PFSK-1 (cell line): ENCODE data around the gene SH3YL1.

Source experiments
- FOXP2 ChIP-seq: optimal IDR thresholded peaks from 2 replicates; pipeline ENCODE3; 2011; ENCODE audit warnings: borderline replicate concordance, control low read depth, inconsistent platforms; ENCODE audit not compliant: insufficient read depth; ENCODE audit errors: extremely low read length, extremely low read depth
- POLR2AphosphoS5 ChIP-seq: IDR thresholded peaks from 2 replicates; pipeline ENCODE4 v1.6.1; 2012; ENCODE audit warnings: low read depth, mild to moderate bottlenecking, control low read depth, low read length, moderate library complexity
- SIN3A ChIP-seq: IDR thresholded peaks from 2 replicates; pipeline ENCODE4 v1.6.1; 2012; ENCODE audit warnings: mild to moderate bottlenecking, low read length, moderate library complexity, borderline replicate concordance; ENCODE audit not compliant: insufficient read depth
- TAF1 ChIP-seq: IDR thresholded peaks from 2 replicates; pipeline ENCODE4 v1.6.1; 2012; ENCODE audit warnings: low read length, control low read depth, borderline replicate concordance; ENCODE audit not compliant: insufficient read depth
- TF ChIP-seq, protein P1 (sequence below), 2 experiments: IDR thresholded peaks; 2 replicates each; pipeline versions ENCODE4 v1.6.1 to v1.8.0; 2011 to 2012; ENCODE audit warnings: low read depth in 2 of 2, low read length in 2 of 2, control low read depth in 1 of 2, inconsistent platforms in 1 of 2, mild to moderate bottlenecking in 1 of 2, moderate library complexity in 1 of 2; ENCODE audit not compliant: insufficient read depth in 1 of 2

Gene SH3YL1

GRCh38 chr2:262117-262516 is 1.7 kb downstream of the SH3YL1 start:
- no peak for TF ChIP-seq FOXP2
- no peak for TF ChIP-seq SIN3A
- TF ChIP-seq, protein P1, sequence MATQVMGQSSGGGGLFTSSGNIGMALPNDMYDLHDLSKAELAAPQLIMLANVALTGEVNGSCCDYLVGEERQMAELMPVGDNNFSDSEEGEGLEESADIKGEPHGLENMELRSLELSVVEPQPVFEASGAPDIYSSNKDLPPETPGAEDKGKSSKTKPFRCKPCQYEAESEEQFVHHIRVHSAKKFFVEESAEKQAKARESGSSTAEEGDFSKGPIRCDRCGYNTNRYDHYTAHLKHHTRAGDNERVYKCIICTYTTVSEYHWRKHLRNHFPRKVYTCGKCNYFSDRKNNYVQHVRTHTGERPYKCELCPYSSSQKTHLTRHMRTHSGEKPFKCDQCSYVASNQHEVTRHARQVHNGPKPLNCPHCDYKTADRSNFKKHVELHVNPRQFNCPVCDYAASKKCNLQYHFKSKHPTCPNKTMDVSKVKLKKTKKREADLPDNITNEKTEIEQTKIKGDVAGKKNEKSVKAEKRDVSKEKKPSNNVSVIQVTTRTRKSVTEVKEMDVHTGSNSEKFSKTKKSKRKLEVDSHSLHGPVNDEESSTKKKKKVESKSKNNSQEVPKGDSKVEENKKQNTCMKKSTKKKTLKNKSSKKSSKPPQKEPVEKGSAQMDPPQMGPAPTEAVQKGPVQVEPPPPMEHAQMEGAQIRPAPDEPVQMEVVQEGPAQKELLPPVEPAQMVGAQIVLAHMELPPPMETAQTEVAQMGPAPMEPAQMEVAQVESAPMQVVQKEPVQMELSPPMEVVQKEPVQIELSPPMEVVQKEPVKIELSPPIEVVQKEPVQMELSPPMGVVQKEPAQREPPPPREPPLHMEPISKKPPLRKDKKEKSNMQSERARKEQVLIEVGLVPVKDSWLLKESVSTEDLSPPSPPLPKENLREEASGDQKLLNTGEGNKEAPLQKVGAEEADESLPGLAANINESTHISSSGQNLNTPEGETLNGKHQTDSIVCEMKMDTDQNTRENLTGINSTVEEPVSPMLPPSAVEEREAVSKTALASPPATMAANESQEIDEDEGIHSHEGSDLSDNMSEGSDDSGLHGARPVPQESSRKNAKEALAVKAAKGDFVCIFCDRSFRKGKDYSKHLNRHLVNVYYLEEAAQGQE (IDR thresholded peaks at IDR 0.05; ENCODE audit: insufficient read depth in 1 of 2, low read depth in 2 of 2, low read length in 2 of 2), result no peak
- TF ChIP-seq POLR2AphosphoS5, result no peak
- no peak for TF ChIP-seq TAF1

DNA sequence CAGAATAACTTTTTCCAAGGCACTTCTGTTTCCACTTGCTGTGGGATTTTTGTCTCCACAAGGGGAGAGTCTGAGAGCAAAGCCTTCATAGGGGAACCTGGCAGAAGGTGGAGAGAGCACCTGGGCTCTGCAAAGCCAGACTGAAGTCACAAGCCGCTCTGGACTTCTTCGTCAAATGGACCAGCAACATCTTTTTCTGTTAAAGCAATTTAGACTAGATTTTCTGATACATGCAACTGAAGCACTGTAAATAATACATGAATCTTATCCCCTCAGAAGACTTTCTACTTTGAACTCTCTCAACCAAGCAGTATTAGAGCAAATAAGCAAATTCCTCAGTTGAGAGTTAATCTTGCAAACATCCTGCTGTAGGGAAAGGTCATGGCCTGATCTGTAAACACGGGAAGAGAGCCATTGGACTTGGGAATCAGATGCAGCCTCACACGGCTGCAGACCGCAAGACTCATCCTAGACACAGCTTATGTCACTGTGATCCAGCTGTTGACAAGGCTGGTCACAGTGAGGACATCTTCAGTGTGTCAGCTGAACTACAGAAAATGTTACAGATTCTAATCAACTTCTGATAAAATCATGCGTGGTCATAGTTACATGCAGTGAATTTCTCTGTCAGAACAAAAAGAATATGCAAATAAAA is 3.2 kb downstream of the SH3YL1 start:
- TF ChIP-seq FOXP2 (peak; percentile 39), POLR2AphosphoS5 (no peak), TAF1 (no peak), SIN3A (no peak)
- TF ChIP-seq, protein P1 (IDR thresholded peaks at IDR 0.05; ENCODE audit: insufficient read depth in 1 of 2, low read depth in 2 of 2, low read length in 2 of 2), result no peak

DNA sequence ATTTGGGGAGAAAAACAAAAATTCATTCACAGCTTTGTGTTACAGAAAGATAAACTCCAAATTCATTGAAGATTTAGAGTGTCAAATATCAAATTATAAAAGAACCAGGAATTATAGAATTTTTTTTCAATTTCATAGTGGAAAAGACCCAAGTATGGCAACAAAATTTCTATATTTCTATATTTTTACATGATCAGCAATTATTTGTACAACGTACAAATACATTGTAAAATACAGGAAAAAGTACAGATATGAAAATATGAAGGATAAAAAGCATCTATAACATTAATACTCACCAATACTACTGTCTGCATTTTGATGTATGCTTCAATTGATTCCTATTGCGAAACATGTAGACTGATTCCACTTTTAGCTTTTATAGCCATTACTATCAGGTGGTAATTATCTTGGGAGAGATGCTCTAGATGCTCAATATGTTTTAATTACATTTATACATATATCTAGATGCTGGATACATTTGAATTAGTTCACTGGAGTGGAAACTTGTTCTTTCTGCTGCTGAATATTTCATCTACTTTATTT is 4.0 kb downstream of the SH3YL1 start:
- TF ChIP-seq, protein P1 (IDR thresholded peaks at IDR 0.05; ENCODE audit: insufficient read depth in 1 of 2, low read depth in 2 of 2, low read length in 2 of 2), result no peak
- TF ChIP-seq TAF1, result no peak
- no peak for TF ChIP-seq FOXP2
- no peak for TF ChIP-seq SIN3A
- TF ChIP-seq POLR2AphosphoS5, result no peak

DNA sequence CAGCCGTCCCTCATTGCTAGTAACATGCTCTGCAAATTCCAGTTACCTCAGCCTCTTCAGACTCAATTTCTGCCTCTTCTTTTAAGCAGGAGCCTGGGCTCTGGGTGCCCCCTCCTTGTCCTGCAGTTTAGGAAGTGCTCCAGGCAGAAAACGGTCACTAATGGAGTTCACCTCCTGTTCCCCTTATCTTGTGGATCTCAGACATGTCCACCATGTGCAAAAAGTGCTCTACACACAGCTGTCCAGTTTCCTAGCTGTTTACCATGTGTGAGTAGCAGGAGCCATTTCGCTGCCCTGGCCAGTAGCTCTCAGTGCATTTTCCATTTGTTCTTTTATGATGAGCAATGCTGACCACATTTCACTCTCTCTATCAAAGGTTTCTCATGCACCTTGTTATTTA is 4.9 kb downstream of the SH3YL1 start:
- TF ChIP-seq FOXP2 (no peak), TAF1 (no peak), SIN3A (no peak), POLR2AphosphoS5 (no peak)
- TF ChIP-seq, protein P1 (IDR thresholded peaks at IDR 0.05; ENCODE audit: insufficient read depth in 1 of 2, low read depth in 2 of 2, low read length in 2 of 2), result no peak

GRCh38 chr2:257842-258241 is 6.0 kb downstream of the SH3YL1 start:
- no peak for TF ChIP-seq SIN3A
- TF ChIP-seq TAF1, result no peak
- TF ChIP-seq, protein P1 (IDR thresholded peaks at IDR 0.05; ENCODE audit: insufficient read depth in 1 of 2, low read depth in 2 of 2, low read length in 2 of 2), result no peak
- no peak for TF ChIP-seq POLR2AphosphoS5
- no peak for TF ChIP-seq FOXP2
